Smooth muscle cell (in vitro differentiated cells): ENCODE results near the gene AUTS2. TPM values are rescaled to one million over a fixed set of nuclear protein-coding genes. Genes with fewer than 3 reads are reported as not detected.

Experiments used
- DNase-seq: peaks from one replicate; lab custom pipeline; 2025; ENCODE audit not compliant: unreplicated experiment; lab: John Stamatoyannopoulos, UW
- H2AFZ ChIP-seq: fragments of 200-600 bp; sonication (generic); 2 replicates; pipeline ENCODE4 v1.6.0; 2016; ENCODE audit warnings: antibody characterized with exemption, low read depth, mild to moderate bottlenecking
- H3F3A ChIP-seq: fragments of 200-600 bp; sonication (generic); 2 replicates; pipeline ENCODE4 v1.6.0; 2017; ENCODE audit warnings: antibody characterized with exemption, low read depth
- H3K27ac ChIP-seq: fragments of 200-600 bp; sonication (generic); 2 replicates; pipeline ENCODE4 v1.5.1; 2016; ENCODE audit warnings: low read depth, mild to moderate bottlenecking
- H3K27me3 ChIP-seq: fragments of 200-600 bp; sonication (generic); 2 replicates; pipeline ENCODE4 v1.6.1; 2016; ENCODE audit warnings: low read depth, mild to moderate bottlenecking
- H3K36me3 ChIP-seq: fragments of 200-600 bp; sonication (generic); 2 replicates; pipeline ENCODE4 v1.5.1; 2016; ENCODE audit warnings: low read depth
- H3K4me1 ChIP-seq: fragments of 200-600 bp; sonication (generic); 2 replicates; pipeline ENCODE4 v1.5.1; 2016; ENCODE audit warnings: low read depth
- H3K4me2 ChIP-seq: fragments of 200-600 bp; sonication (generic); 2 replicates; pipeline ENCODE4 v1.6.0; 2016; ENCODE audit warnings: mild to moderate bottlenecking
- H3K4me3 ChIP-seq: fragments of 200-600 bp; sonication (generic); 2 replicates; pipeline ENCODE4 v1.5.1; 2016; ENCODE audit warnings: mild to moderate bottlenecking
- H3K79me2 ChIP-seq: fragments of 200-600 bp; sonication (generic); 2 replicates; pipeline ENCODE4 v1.6.0; 2016; ENCODE audit warnings: low read depth, mild to moderate bottlenecking
- H3K9ac ChIP-seq: fragments of 200-600 bp; sonication (generic); 2 replicates; pipeline ENCODE4 v1.6.0; 2016; ENCODE audit warnings: low read depth
- H3K9me3 ChIP-seq: fragments of 200-600 bp; sonication (generic); replicated peaks from 2 replicates; pipeline ENCODE4 v1.5.1; 2016; ENCODE audit warnings: low read depth
- H4K20me1 ChIP-seq: fragments of 200-600 bp; sonication (generic); 2 replicates; pipeline ENCODE4 v1.6.0; 2016; ENCODE audit warnings: low read depth
- WGBS: methylation state at CpG from one replicate; pipeline ENCODE4 v1.1.7; 2016; ENCODE audit warnings: low lambda C conversion rate; 5-methylcytosine and 5-hydroxymethylcytosine counted together
- polyA plus RNA-seq: library from polyadenylated mRNA; unstranded; fragments of >200 nt; fragmentation: Nextera tagmentation; extraction: Ambion mirVana; gene quantifications from 2 replicates; pipeline ENCODE4 v1.2.1, GENCODE V29; 2016
- total RNA-seq: library from RNA; depleted of rRNA; stranded (reverse); fragments of >200 nt; gene quantifications from 2 replicates; pipeline ENCODE4 v1.2.3, GENCODE V29; 2014
- TF ChIP-seq, protein P1 (sequence below): fragments of 200-600 bp; sonication (generic); IDR thresholded peaks from 2 replicates; pipeline ENCODE4 v1.5.1; 2017; ENCODE audit warnings: borderline replicate concordance, mild to moderate bottlenecking, antibody characterized with exemption; ENCODE audit not compliant: insufficient read depth, poor library complexity, severe bottlenecking

Gene AUTS2
- total and polyA plus RNA-seq, 2 experiments from 2014 or later, result 6.5 to 8.6 TPM

DNA sequence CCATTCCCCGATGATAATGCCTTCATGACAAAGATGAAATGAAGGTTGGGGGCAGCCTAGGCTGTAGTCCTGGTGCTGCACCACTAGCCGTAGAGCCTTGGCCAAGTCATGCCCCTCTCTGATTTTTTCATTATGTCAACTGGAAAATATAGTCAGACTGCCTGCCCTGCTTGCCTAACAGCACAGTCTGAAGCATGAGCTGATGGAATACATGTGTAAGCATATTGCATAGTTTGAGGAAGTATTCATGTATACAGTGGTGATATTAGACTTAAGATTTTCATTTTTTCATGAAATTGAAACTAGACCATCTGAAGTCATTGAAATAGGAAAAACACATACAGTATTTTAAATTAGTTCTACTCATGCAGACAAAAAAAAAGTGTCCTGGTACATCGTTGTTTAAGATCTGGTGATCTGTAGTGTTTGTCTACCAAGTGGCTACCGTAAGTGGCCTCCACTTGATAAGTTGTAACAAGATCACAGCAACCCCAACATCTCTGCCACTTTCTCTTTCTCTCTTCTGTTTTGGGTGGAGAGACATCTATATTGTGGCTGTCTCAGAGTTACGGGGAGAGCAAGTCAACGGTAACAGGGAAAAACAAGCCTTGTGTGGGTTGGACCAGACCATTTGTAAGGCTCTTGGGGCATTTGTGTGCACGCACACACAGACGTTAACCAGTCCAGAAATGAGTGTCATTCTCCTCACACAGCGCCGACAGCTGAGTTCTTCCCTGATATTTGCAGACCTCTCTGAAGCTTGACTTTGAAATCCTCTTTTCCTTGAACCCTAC, 817.1 kb downstream of the AUTS2 start:
- no peak for DNase-seq
- H3K36me3 ChIP-seq, result no peaks in the 10 kb centered on the region
- no peak overlapping the region for H2AFZ ChIP-seq
- no peak overlapping the region for H3K4me2 ChIP-seq
- H3K9me3 ChIP-seq, result no peaks in the 10 kb centered on the region
- no peak overlapping the region for H3K9ac ChIP-seq
- no peak overlapping the region for H3K27ac ChIP-seq
- no peaks in the 10 kb centered on the region for H4K20me1 ChIP-seq
- H3F3A ChIP-seq, result no peaks in the 10 kb centered on the region
- H3K27me3 ChIP-seq, result peaks cover 6% of the 10 kb centered on the region
- TF ChIP-seq, protein P1, sequence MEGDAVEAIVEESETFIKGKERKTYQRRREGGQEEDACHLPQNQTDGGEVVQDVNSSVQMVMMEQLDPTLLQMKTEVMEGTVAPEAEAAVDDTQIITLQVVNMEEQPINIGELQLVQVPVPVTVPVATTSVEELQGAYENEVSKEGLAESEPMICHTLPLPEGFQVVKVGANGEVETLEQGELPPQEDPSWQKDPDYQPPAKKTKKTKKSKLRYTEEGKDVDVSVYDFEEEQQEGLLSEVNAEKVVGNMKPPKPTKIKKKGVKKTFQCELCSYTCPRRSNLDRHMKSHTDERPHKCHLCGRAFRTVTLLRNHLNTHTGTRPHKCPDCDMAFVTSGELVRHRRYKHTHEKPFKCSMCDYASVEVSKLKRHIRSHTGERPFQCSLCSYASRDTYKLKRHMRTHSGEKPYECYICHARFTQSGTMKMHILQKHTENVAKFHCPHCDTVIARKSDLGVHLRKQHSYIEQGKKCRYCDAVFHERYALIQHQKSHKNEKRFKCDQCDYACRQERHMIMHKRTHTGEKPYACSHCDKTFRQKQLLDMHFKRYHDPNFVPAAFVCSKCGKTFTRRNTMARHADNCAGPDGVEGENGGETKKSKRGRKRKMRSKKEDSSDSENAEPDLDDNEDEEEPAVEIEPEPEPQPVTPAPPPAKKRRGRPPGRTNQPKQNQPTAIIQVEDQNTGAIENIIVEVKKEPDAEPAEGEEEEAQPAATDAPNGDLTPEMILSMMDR, result no peak
- WGBS, result 80% methylated on average over 10 of the region's 10 CpGs
- no peaks in the 10 kb centered on the region for H3K79me2 ChIP-seq
- peaks cover 16% of the 10 kb centered on the region for H3K4me1 ChIP-seq
- H3K4me3 ChIP-seq, result no peak overlapping the region

DNA sequence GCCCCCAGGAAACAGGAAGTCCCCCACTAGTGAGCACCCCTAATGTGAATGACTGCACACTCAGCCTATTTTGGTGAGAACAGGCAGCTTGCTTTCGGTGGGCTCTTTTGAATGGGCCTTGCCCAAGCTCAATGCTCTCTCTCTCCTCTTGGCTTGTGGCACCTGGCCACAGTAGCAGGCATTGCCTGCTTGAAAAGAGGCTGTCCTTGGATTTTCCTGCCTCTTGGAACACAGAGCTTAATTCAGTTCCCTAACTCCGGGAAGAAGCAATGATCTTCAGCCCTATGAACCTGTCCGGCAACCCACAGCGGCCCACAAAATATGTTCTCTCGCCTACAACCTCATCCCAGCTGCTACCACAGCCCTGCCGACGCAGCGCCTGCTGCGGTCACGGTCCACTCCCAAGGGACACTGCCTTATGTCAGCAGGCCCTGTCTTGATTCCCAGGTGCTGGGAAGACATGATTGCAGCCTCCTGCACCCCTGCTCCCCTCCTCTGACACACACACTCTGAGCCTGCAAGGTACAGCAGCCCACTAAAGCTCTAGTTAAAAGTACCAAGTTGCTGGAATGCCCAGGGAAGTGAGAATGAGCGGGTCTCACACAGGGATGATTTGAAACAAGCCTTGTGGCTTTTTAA, 818.2 kb downstream of the AUTS2 start:
- H4K20me1 ChIP-seq, result no peaks in the 10 kb centered on the region
- H3K9ac ChIP-seq, result no peak overlapping the region
- no peak overlapping the region for H3K4me2 ChIP-seq
- no peaks in the 10 kb centered on the region for H3F3A ChIP-seq
- TF ChIP-seq, protein P1, result no peak
- no peaks in the 10 kb centered on the region for H3K79me2 ChIP-seq
- H3K4me3 ChIP-seq, result no peak overlapping the region
- 97% methylated on average over 11 of the region's 11 CpGs for WGBS
- H3K9me3 ChIP-seq, result no peaks in the 10 kb centered on the region
- H3K27me3 ChIP-seq, result peaks cover 9% of the 10 kb centered on the region
- H2AFZ ChIP-seq, result no peak overlapping the region
- H3K27ac ChIP-seq, result no peak overlapping the region
- no peaks in the 10 kb centered on the region for H3K36me3 ChIP-seq
- peaks cover 24% of the 10 kb centered on the region for H3K4me1 ChIP-seq
- no peak for DNase-seq

DNA sequence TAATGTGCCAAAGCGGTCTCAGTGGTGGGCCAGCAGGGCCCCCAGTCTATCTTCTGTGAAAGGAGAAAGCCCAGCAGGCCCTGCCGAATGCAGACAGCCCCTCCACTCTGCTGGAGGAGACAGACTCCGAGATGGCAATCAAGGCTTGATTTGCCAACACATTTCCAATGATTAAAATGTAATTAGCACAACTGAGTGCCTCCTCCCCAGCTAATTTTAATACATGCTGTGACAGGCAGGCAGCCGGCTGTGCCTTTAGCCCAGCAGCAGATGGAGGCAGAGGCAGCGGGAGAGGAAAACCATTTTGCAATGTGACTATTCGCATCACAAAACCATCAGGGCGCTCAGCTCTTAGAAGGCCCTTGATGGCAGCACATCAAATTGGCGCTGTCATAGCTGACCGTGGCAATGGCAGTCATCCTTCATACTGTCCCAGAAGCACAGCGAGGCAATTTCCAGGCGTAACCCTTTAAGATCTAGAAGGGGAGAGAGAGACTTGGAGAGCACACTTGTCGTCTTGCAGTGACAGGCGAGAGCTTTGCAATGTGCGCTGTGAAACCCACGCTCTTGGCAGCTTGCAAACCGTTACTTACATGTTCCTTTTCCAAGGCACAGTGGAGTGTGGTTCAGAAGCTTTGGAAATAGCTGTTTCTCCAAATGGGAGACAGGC, 818.8 kb downstream of the AUTS2 start:
- no peak overlapping the region for H3K4me2 ChIP-seq
- no peak overlapping the region for H3K9ac ChIP-seq
- TF ChIP-seq, protein P1, result no peak
- H3F3A ChIP-seq, result no peaks in the 10 kb centered on the region
- no peaks in the 10 kb centered on the region for H3K9me3 ChIP-seq
- WGBS, result 86% methylated on average over 16 of the region's 16 CpGs
- peaks cover 31% of the 10 kb centered on the region for H3K4me1 ChIP-seq
- H3K27ac ChIP-seq, result no peak overlapping the region
- H3K27me3 ChIP-seq, result peaks cover 9% of the 10 kb centered on the region
- no peaks in the 10 kb centered on the region for H4K20me1 ChIP-seq
- no peak overlapping the region for H3K4me3 ChIP-seq
- no peaks in the 10 kb centered on the region for H3K79me2 ChIP-seq
- H3K36me3 ChIP-seq, result no peaks in the 10 kb centered on the region
- H2AFZ ChIP-seq, result no peak overlapping the region
- DNase-seq, result no peak
